Dedifferentiated amniotic fluid mesenchymal stem cell (primary cell): Measurements from ENCODE around the gene ZNF814.
A peak's percentile ranks its signal among the peaks of the same experiment; 100 is the strongest.
"Not testable (repeated sequence)": the region's sequence is repeated elsewhere in the genome, so short reads cannot be mapped to it uniquely, and the experiment has no call there.

ENCODE experiments used
- DNase-seq: peaks from one replicate; pipeline ENCODE4 v3.0.0-alpha.2; 2016; ENCODE audit errors: extremely low spot score

The ZNF814 gene

DNA sequence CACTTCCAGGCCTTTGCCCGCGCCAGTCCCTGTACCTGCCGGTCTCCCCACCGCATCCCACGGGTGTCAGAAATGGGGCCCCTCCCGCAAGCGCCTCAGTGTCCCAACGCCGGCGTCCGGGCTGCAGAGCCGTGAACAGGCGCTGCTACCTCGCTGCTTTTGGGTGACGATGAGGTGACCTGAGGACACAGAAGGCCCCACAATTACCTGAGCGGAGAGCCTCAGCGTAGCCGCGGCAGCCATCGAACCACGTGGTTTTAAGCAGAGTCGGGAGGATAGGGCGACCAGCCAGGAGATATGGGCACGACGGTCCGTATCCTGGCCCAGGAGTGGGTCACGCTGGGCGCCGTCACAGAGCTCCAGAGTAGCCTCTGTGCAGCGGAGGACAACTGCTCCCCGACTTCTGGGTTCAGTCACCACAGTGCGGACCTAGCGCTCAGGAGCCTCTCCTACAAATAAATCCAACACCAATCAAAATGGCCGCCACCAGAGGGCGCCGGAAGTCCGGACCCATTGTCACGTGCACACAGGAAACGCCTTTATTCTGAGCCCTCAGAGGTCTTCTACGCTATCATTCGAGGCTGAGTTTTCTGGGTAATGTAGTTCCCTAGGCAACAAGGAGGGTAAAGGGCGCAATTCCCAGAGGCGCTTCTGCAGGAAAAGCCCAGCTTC is at the start of gene ZNF814:
TSS of gene ZNF814 (minus strand) at position 478 of the 672 bp plus-strand sequence. CDS start at position 243, 235 bp downstream.
- DNase-seq, result peak; percentile 79

DNA sequence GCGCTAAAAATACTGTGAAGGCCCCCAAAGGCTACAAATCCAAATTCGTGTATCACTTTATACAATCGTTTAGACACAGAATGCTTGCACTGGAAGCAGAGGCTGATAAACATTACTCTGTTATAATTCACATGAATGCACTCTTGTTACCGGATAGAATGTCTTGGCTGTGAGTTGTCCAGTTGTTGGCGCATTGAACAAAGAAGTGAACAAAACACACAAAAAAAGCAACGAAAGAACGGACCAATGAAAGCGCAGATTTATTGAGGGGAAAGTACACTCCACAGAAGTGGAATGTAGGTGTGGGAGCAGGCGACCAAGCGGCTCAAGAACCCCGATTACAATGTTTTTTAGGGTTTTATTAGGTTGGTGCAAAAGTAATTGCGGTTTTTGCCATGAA is 46.9 kb upstream of the ZNF814 start:
- no peak for DNase-seq

DNA sequence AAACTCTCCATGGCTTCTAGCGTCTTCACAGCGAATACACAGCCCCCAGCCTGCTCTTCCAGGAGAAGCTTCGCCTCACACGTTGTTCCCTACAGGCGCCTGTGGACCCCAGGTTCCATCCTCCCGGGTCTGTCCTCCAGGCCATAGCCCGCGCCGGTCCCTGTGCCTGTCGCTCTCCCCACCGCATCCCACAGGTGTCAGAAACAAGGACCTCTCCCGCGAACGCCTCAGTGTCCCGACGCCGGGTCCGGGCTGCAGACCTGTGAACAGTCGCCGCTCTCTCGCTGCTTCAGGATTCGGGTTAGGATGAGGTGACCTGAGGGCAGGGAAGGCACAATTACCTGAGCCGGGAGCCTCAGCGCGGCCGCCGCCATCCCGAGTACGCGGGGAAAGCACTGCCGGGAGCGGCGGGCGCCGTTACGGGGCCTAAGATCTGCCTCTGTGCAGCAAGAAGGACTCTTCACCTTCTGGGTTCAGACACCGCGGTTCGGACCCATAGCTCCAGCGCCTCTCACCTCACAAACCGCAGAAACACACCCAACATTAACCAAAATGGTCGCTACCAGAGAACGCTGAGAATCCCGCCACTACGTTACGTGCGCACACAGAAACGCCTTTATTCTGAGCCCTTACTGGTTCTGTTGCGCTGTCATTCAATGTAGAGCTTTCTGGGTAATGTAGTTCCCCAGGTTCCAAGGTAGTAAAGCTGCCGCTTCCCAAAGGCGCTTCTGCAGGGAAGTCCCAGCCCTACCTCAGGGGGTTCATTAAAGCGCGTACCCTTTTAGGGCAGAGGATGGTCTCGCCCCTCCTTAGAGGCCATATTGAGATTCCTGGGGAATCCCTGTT is 46.2 kb upstream of the ZNF814 start, which contains the start of gene ZNF418:
TSS of gene ZNF418 (minus strand) at position 583 of the 846 bp plus-strand sequence. CDS start 1,580 bp downstream, outside the sequence.
- peak; percentile 66 for DNase-seq

DNA sequence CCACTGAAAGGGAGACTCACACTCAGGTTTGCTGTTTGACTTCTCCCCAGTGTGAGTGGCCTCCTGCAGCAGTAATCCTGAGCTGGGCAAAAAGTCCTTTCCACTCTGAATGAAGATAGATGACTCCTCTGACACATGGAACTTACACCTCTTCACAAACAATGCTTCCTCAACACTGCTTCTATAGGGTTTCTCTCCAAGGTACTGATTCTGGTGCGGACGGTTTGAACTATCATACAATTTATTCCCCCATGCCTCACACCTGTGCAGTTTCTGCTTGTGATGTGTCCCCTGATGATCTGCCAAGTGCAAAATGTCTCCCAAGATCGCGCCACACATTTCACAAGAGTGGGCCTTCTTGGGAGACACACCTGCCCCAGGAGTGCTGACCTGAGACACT is 38.8 kb upstream of the ZNF814 start:
- no peak for DNase-seq

DNA sequence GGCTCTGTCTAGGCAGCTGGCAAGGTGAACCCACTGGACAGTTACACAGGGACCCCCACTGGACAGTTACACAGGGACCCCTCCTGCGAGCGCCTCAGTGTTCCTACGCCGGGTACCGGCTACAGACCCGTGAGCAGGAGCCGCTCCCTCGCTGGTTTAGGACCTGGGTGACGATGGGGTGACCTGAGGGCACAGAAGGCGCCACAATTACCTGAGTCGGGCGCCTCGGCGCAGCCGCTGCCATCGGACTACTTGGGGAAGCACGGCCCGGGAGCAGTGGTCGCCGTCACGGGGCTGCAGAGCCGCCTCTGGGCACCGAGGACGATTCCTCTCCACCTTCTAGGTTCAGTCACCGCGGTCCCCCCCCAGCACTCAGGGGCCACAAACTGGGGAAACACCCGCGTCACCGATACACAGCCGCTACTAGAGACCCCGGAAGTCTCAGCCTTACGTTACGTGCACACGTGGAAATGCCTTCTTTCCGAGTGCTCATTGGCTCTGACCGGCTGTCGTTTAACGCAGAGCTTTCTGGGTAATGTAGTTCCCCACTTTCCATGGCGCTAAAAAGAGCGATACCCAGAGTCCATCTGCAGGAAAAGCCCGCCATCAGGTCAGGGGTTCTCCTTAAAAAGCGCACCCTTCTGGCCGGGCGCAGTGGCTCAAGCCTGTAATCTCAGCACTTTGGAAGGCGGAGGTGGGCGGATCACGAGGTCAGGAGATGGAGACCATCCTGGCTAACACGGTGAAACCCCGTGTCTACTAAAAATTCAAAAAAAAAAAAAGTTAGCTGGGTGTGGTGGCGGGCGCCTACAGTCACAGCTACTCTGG is 27.5 kb upstream of the ZNF814 start, which contains the start of gene ZNF417:
TSS of gene ZNF417 (minus strand) at position 425 of the 828 bp plus-strand sequence. CDS start at position 244, 181 bp downstream.
- peak; percentile 97 for DNase-seq

DNA sequence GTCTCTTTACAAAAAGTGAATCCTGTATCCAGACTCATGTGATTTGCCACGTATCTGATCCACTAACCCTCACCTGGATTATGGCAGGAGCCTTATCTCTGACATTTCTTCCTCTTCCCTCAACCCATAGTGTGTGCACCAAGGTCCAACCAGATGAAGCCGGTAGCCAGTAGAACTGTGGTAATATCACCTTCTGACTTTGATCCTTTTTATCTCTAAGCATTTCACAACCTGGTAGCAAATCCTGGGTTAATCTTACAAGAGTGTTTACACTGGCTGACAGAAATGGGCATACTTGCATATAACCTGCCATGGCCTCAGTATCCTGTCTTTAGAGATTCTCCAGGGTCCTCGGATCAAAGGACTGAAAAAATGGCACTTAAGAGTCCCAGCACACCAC is 25.7 kb upstream of the ZNF814 start:
- no peak for DNase-seq

DNA sequence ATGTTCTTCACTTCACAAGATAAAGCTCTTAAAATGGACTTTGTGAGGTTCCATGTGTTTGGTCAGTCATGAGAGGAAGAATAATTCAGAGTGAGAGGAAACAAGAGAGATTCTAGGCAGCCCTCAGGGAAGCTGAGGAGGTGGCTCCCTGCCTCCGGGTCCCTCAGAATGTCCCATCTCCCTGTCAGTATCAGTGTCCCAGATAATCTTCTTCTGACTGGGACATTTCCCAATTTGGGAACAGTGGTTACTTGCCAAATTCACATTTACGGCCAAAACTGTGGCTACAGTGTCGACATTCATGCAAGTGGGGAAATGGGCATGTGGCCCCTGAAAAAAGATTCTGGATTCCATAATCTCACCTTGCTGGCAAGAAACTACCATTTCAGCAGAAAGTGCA is 18.6 kb upstream of the ZNF814 start:
- DNase-seq, result no peak

DNA sequence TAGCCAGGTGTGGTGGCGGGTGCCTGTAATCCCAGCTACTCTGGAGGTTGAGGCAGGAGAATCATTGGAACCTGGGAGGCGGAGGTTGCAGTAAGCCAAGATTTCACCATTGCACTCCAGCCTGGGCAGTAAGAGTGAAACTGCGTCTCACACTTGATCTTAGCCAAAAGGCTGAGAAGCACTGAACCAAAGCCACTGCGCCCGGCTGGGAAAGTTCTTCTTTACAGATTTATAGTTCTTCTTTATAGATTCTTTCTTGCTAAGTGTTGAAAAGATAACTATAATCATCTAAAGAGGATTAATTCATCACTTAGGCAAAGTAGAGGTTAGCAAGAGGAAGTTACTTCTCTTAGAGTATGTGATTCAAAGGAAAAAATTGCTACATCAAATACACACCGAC is 16.4 kb upstream of the ZNF814 start:
- DNase-seq, result no peak

DNA sequence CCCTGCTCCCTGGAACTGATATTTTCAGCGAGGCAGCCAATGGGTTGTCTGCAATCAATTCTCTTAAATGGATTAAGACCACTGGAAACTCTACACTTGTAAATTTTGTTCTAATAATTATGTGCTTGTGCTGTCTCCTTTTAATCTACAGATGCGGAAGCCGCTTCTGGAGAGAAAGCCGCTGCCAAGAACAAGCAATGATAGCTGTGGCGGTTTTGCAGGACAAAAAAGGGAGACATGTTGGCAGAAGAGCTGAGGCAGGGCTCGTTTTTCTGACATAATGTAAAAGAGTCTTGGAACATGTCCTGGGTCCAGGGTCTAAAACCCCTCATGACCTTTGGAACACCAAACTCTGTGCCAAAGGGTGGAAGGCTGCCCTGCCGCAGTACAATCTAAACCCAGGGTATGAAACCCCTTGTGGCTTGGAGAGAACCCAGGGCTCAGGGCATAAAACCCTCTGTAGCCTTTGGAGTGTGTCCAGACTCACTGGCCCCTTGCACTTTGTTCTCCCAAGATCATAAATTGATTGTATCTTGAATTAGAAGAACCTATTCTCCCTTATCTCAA is 14.9 kb upstream of the ZNF814 start:
- no peak for DNase-seq

DNA sequence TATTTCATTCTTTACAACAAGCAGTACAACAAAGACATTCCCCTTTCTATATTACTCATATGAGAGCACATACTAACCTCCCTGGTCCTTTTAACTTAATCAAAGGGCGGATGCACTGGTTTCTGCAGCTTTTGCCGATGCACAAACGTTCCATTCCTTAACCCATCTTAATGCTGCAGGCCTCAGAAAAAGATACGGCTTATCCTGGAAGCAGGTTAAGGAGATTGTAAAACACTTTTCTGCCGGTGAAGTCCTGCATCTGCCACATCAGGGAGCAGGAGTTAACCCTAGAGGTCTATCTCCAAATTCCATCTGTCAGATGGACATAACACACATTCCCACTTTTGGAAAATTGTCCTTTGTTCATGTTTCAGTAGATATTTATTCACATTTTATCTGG is 11.5 kb upstream of the ZNF814 start:
- no peak for DNase-seq

DNA sequence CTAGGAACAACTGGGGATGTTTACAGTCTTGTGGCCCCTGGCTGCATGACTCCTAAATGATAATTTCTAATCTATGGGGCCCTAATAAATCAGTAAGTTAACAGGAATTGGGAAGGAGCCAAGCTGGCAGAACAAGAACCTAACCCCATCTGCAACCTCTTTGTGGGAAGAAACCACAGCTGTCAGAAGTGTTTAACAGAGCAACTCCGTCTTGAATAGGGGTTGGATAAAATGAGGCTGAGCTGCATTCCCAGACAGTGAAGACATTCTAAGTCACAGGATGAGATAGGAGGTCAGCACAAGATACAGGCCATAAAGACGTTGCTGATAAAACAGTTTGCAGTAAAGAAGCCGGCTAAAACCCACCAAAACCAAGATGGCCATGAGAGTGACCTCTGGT is 1.9 kb upstream of the ZNF814 start:
- not testable (repeated sequence) for DNase-seq

DNA sequence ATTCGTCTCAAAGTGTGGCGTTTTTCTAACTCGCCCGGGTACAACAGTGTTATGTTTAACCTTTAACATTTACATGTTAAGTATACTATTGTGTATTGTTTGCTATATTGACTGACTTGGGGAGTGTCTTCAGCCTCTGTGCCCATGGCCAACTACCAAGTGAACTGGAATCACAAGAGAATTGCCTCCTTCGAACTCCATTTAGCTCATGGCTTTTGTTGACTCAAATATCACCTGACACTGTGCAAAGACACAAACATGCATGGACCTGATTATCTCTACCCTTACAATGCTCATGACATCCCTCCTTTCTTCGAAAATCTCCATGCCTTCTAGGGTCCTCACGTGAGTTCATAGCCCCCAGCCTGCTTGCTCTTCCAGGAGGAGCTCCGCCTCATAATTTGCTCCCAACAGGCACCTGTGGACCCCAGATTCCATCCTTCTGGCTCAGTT is 704 bp downstream of the ZNF814 start:
- no peak for DNase-seq

DNA sequence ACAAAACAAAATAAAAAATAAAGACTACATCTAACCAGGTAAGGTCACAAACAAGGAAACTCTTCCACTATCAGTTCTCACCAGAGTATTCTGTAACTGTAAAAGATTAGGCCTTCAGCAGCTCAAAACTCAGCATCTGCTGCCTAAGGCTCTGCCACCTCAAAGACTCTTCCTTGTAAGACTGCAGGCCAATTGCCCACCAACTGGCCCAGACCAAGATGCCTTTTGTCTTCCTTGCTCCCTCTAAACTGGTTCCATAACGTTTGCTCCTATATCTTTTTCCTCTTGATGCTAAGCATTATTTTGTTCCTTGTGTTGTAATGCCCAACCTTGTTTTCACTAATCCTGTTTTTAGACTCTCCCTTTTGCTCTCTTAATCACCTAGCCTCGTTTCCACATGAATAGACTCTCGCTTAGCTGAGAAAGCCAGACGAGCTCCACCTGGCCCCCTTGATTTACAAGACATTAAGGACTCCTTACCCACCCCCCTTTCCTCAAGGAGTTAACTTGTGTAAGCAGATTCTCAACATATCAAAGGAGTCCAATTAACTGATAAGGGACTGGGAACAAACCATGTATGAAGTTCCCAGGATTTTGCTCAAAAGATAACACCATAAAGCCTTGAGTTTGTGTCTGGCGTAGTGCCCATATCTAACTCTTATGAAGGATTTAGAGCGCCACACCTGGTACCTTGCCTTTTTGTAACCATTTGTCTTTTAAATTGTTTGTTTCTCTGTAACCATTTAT is 1.5 kb downstream of the ZNF814 start:
- no peak for DNase-seq

DNA sequence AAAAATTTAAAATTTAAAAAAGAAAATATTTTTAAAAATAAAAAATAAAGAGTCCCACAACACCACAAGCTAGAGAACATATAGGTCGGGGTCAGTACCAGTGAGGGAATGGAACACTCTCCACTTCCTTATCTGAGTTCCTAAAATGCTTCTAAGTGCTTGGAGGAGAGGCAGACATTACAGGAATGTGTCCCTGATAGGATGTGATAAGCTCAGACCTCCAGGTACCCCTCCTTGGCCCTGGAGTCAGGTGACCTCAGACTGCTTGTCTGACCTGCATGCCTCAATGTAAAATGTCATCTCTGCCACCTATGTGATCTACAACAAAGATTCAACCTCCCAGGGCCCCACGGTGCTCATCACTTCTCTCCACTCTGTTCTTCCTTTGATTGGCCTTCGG is 2.8 kb downstream of the ZNF814 start:
- no peak for DNase-seq

DNA sequence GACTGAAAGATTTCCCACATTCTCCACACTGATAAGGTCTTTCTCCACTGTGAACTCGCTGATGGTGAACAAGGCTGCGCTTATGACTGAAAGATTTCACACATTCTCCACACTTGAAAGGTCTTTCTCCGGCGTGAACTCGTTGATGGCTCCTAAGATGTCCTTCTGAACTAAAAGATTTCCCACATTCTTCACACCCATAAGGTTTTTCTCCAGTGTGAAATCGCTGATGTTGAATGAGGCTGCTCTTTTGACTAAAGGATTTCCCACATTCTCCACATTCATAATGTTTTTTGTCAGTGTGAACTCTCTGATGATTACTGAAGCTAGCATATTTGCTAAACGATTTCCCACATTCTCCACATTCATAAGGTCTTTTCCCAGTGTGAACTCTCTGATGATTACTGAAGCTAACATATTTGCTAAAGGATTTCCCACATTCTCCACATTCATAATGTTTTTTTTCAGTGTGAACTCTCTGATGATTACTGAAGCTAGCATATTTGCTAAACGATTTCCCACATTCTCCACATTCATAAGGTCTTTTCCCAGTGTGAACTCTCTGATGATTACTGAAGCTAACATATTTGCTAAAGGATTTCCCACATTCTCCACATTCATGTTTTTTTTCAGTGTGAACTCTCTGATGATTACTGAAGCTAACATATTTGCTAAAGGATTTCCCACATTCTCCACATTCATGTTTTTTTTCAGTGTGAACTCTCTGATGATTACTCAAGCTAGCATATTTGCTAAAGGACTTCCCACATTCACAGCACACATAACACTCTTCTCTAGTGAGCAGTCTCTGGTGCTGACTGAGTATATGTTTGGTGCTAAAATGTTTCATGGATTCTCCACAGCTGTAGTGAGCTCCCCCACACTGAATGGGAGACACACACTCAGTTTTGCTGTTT is 14.7 kb downstream of the ZNF814 start:
- not testable (repeated sequence) for DNase-seq

DNA sequence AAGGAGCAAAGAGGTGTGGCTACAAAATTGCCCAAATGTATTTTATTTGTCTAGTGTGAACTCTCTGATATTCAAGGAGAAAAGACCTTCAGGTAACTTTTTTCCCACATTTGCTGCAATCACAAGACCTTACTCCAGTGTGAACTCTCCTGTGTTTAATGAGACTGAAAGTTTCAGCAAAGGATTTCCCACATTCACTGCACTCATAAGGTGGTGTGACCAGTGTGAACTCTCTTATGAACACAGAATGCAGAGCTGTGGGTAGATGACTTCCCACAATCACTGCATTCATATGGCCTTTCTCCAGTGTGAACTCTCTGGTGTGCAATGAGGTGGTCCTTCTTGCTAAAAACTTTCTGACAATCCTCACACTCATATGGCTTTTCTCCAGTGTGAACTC is 16.4 kb downstream of the ZNF814 start:
- DNase-seq, result no peak

DNA sequence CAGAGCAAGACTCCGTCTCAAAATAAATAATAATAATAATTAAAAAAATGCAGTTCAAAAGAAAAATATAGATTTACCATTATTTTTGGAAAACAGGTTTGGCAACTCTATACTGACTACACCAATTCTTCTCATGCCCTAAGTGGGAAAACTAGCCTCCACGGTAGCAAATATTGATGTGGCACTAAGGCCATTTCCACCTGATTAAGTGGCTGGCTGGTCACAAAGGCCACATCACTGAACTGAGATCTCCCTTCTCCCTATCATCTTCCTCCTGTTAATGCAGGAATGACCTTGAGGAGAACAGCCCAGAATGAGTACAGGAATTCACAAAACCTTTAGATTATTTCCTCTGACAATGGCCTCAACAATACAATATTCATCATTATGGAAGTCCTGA is 18.6 kb downstream of the ZNF814 start:
- DNase-seq, result no peak

DNA sequence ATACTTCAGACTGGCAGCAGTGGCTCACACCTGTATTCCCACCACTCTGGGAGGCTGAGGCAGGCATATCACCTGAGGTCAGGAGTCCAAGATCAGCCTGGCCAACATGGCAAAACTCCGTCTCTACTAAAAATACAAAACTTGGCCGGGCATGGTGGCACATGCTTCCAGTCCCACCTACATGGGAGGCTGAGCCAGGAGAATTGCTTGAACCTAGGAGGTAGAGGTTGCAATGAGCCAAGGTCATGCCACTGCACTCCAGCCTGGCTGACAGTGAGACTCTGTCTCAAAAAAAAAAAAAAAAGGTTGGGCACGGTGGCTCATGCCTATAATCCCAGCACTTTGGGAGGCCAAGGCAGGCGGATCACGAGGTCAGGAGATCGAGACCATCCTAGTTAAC is 19.2 kb downstream of the ZNF814 start:
- DNase-seq, result not testable (repeated sequence)

DNA sequence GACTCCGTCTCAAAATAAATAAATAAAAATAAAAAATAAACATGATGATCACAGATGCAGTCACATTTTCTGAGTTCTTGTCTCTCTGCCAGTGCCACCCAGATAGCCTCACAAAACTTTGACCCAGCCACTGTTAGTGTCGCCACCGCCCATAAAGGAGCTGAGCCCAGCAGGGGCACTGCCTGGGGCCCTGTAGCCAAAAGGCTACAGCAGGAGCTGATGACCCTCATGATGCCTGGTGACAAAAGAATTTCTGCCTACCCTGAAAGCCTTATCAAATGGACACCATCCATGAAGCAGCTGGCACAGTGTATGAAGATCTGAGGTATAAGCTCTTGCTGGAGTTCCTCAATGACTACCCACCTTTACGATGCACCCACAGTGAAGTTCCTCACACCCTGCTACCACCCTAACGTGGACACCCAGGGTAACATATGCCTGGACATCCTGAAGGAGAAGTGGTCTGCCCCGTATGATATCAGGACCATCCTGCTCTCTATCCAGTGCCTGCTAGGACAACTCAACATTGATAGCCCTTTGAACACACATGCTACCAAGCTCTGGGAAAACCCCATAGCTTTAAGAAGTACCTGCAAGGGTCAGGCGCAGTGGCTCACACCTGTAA is 20.9 kb downstream of the ZNF814 start:
- DNase-seq, result no peak
